ENCODE data around the gene TMEM231.

DNA sequence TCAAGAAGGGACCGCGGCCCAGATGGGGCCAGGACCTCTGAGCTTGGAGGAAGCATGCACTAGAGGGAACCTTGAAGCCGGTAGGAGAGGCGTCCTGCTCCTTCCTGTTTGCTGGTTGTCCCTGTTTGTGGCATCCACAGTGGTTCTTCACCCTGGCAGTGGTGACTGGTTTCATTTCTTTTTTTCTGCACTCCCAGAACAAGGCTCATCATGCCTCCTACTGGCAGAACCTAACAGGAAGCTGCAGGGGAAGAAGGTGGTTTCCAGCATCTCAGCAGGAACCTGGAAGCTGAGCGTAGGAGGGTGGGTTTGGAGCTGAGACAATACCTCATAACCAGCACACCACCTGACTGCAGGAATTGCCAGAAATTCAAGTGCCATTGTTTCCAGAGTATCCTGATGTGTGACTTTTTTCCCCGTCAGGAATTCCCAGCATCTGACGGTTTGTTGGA is 5.8 kb downstream of the TMEM231 start:
- TF ChIP-seq, protein P1, sequence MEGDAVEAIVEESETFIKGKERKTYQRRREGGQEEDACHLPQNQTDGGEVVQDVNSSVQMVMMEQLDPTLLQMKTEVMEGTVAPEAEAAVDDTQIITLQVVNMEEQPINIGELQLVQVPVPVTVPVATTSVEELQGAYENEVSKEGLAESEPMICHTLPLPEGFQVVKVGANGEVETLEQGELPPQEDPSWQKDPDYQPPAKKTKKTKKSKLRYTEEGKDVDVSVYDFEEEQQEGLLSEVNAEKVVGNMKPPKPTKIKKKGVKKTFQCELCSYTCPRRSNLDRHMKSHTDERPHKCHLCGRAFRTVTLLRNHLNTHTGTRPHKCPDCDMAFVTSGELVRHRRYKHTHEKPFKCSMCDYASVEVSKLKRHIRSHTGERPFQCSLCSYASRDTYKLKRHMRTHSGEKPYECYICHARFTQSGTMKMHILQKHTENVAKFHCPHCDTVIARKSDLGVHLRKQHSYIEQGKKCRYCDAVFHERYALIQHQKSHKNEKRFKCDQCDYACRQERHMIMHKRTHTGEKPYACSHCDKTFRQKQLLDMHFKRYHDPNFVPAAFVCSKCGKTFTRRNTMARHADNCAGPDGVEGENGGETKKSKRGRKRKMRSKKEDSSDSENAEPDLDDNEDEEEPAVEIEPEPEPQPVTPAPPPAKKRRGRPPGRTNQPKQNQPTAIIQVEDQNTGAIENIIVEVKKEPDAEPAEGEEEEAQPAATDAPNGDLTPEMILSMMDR (IDR thresholded peaks at IDR 0.05): peak; percentile 25; the same call in 1 of the 2 replicates
- TF ChIP-seq ZFX (IDR thresholded peaks at IDR 0.05; ENCODE audit: borderline replicate concordance): no peak
